HG02798 (cell line): ENCODE measurements around the gene PROZ.

Experiments used
- ATAC-seq: cut with Tn5 transposase; IDR thresholded peaks from one replicate; pipeline ENCODE4 v1.9.1; 2021; ENCODE audit warnings: mild to moderate bottlenecking; ENCODE audit not compliant: unreplicated experiment, poor library complexity

PROZ gene

GRCh38 chr13:113170511-113170910 lies 12.1 kb downstream of the PROZ start:
- no peak for ATAC-seq

GRCh38 chr13:113171250-113172125 lies 13.0 kb downstream of the PROZ start:
- ATAC-seq = no peak

- no peak for ATAC-seq
Measured at GRCh38 chr13:113172419-113172926, 14.0 kb downstream of the PROZ start.

- no peak for ATAC-seq
Measured at GRCh38 chr13:113176280-113176679, 17.8 kb downstream of the PROZ start.

GRCh38 chr13:113176822-113177221 lies 18.4 kb downstream of the PROZ start:
- ATAC-seq = no peak

GRCh38 chr13:113178070-113178895 lies 19.8 kb downstream of the PROZ start:
- no peak for ATAC-seq

GRCh38 chr13:113178896-113179167 lies 20.4 kb downstream of the PROZ start:
- no peak for ATAC-seq

- ATAC-seq = no peak
Measured at GRCh38 chr13:113179374-113180230, 21.2 kb downstream of the PROZ start.

- no peak for ATAC-seq
Measured at GRCh38 chr13:113182046-113182445, 23.6 kb downstream of the PROZ start.

- no peak for ATAC-seq
Measured at GRCh38 chr13:113183450-113184129, 25.1 kb downstream of the PROZ start.

GRCh38 chr13:113184568-113185440 lies 26.4 kb downstream of the PROZ start:
- no peak for ATAC-seq

- ATAC-seq = peak; percentile 92
Measured at GRCh38 chr13:113186061-113186900, 27.8 kb downstream of the PROZ start.

GRCh38 chr13:113187263-113187669 lies 28.8 kb downstream of the PROZ start:
- no peak for ATAC-seq

- no peak for ATAC-seq
Measured at GRCh38 chr13:113187883-113188665, 29.6 kb downstream of the PROZ start.

- no peak for ATAC-seq
Measured at GRCh38 chr13:113190181-113190580, 31.7 kb downstream of the PROZ start.

GRCh38 chr13:113192279-113192678 lies 33.8 kb downstream of the PROZ start:
- ATAC-seq = no peak

GRCh38 chr13:113192902-113193301 lies 34.5 kb downstream of the PROZ start:
- no peak for ATAC-seq
